OCI-LY1 (cell line): ENCODE results near the gene ERAL1.

Source experiments
- H2AFZ ChIP-seq: fragments of 200-600 bp; sonication (generic), shearing (Covaris generic); 2 replicates; pipeline ENCODE4 v1.6.0; 2014; ENCODE audit warnings: antibody characterized with exemption, mild to moderate bottlenecking, low read length
- H3F3A ChIP-seq: fragments of 200-600 bp; sonication (generic), shearing (Covaris generic); 2 replicates; pipeline ENCODE4 v1.6.0; 2014; ENCODE audit warnings: mild to moderate bottlenecking, antibody characterized with exemption, low read length, moderate library complexity; ENCODE audit not compliant: insufficient read depth
- H3K27ac ChIP-seq: fragments of 200-600 bp; sonication (generic); 2 replicates; pipeline ENCODE4 v1.5.1; 2014; ENCODE audit warnings: low read length, mixed run types, mild to moderate bottlenecking, low read depth; ENCODE audit not compliant: poor library complexity, severe bottlenecking
- H3K27me3 ChIP-seq: fragments of 200-600 bp; sonication (generic); 2 replicates; pipeline ENCODE4 v1.6.0; 2014; ENCODE audit warnings: antibody characterized with exemption, mild to moderate bottlenecking, low read length, moderate library complexity; ENCODE audit not compliant: insufficient read depth
- H3K36me3 ChIP-seq: fragments of 200-600 bp; sonication (generic); 2 replicates; pipeline ENCODE4 v1.6.1; 2014; ENCODE audit warnings: mild to moderate bottlenecking, antibody characterized with exemption, low read length, moderate library complexity, mixed read lengths; ENCODE audit not compliant: insufficient read depth
- H3K4me1 ChIP-seq: fragments of 200-600 bp; sonication (generic); 2 replicates; pipeline ENCODE4 v1.5.1; 2014; ENCODE audit warnings: mild to moderate bottlenecking, low read length, moderate library complexity; ENCODE audit not compliant: insufficient read depth, severe bottlenecking
- H3K4me2 ChIP-seq: fragments of 200-600 bp; sonication (generic), shearing (Covaris generic); 2 replicates; pipeline ENCODE4 v1.6.1; 2014; ENCODE audit warnings: low read length
- H3K4me3 ChIP-seq: fragments of 200-600 bp; sonication (generic); 2 replicates; pipeline ENCODE4 v1.5.1; 2014; ENCODE audit warnings: low read length, low read depth, mild to moderate bottlenecking, mixed read lengths; ENCODE audit not compliant: poor library complexity, severe bottlenecking
- H3K79me2 ChIP-seq: fragments of 200-600 bp; shearing (Covaris generic); 2 replicates; pipeline ENCODE4 v1.6.1; 2016; ENCODE audit warnings: mixed run types, low read length, mixed read lengths; ENCODE audit not compliant: insufficient read depth
- H3K9ac ChIP-seq: fragments of 200-600 bp; sonication (generic), shearing (Covaris generic); 2 replicates; pipeline ENCODE4 v1.6.1; 2014; ENCODE audit warnings: mild to moderate bottlenecking, low read length, mixed read lengths
- H3K9me2 ChIP-seq: fragments of 200-600 bp; sonication (generic), shearing (Covaris generic); 2 replicates; pipeline ENCODE4 v1.6.1; 2014; ENCODE audit warnings: low read depth, mild to moderate bottlenecking, low read length, mixed read lengths
- H3K9me3 ChIP-seq: fragments of 200-600 bp; shearing (Covaris generic); 2 replicates; pipeline ENCODE4 v1.6.1; 2014; ENCODE audit warnings: low read length, mixed read lengths
- H4K20me1 ChIP-seq: fragments of 200-600 bp; sonication (generic), shearing (Covaris generic); 2 replicates; pipeline ENCODE4 v1.6.0; 2016; ENCODE audit warnings: mild to moderate bottlenecking, low read length; ENCODE audit not compliant: insufficient read depth
- EZH2 ChIP-seq: fragments of 200-600 bp; sonication (generic), shearing (Covaris generic); IDR thresholded peaks from 2 replicates; pipeline ENCODE4 v1.8.0; 2017; ENCODE audit warnings: borderline replicate concordance, mixed run types, mild to moderate bottlenecking, antibody characterized with exemption, low read length, moderate library complexity, mixed read lengths
- TF ChIP-seq, protein P1 (sequence below): fragments of 200-600 bp; sonication (generic), shearing (Covaris generic); IDR thresholded peaks from 2 replicates; pipeline ENCODE4 v1.5.1; 2017; ENCODE audit warnings: mild to moderate bottlenecking, antibody characterized with exemption, low read length, moderate library complexity, mixed read lengths

Gene ERAL1

DNA sequence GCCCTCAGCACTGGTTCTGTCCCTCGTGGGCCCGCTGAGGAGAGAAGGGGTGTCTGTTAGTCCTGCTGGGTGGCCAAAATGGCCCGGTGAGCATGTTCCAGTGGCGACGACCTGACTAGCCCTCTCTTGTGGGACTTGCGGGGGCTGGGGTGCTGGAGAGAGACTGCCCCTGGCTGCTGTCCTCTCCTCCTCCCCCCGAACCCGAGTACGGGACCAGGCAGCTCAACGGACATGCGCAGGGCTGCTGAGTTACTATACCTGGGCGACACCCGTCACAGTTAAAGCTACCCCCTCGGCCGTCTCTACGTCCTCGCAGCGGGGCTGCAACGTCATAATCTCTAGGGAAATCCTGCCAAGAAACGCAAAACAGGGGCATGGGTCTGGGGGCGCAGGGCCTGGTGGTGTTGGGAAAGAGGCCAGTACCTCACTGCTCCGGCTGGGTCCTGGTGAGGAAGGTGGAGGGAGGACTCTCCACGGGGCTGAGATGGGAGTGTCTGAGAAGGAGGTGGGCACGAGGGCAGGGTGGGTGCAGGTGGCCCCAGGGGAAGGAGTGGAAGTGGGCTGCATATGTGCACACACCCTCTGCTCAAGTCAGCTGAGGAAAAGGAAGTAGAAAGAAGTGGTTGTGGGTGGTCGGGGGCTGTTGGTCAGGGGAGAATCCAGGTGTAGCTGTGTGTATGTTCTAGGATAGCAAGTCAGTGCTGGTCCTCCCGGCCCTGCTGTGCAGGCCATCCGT, 29.3 kb downstream of the ERAL1 start:
- Histone ChIP-seq H3K9me2 (no peaks in the 10 kb centered on the region), H3K9ac (no peak overlapping the region), H2AFZ (no peak overlapping the region), H3K27me3 (no peaks in the 10 kb centered on the region), H3K4me3 (no peak overlapping the region), H4K20me1 (no peaks in the 10 kb centered on the region), H3K4me2 (no peak overlapping the region), H3F3A (no peaks in the 10 kb centered on the region), H3K4me1 (peaks cover 13% of the 10 kb centered on the region), H3K27ac (no peak overlapping the region), H3K36me3 (peaks cover 37% of the 10 kb centered on the region; the same call in 1 of the 2 replicates), H3K79me2 (no peaks in the 10 kb centered on the region), H3K9me3 (no peaks in the 10 kb centered on the region)
- no peak for TF ChIP-seq EZH2
- TF ChIP-seq, protein P1, sequence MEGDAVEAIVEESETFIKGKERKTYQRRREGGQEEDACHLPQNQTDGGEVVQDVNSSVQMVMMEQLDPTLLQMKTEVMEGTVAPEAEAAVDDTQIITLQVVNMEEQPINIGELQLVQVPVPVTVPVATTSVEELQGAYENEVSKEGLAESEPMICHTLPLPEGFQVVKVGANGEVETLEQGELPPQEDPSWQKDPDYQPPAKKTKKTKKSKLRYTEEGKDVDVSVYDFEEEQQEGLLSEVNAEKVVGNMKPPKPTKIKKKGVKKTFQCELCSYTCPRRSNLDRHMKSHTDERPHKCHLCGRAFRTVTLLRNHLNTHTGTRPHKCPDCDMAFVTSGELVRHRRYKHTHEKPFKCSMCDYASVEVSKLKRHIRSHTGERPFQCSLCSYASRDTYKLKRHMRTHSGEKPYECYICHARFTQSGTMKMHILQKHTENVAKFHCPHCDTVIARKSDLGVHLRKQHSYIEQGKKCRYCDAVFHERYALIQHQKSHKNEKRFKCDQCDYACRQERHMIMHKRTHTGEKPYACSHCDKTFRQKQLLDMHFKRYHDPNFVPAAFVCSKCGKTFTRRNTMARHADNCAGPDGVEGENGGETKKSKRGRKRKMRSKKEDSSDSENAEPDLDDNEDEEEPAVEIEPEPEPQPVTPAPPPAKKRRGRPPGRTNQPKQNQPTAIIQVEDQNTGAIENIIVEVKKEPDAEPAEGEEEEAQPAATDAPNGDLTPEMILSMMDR: no peak

DNA sequence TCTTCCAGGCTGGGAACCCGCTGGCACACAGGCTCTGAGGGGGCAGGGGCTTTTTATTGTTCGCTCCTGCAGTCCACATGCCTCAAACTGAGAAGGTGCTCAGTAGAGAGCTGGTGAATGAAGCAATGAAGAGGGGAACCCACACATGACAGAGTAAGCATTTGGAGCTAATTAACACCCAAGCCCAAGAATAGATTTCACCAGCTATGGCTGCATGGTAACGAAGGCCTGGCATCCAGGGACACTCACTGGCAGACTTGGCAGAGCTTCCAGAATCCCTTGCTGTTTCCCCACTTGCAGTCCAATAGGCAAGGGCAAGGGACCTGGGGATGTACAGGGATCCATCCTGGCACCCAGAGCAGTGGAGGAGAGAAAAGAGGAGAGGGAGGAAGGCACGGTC, 30.5 kb downstream of the ERAL1 start:
- peaks cover 26% of the 10 kb centered on the region; the same call in 1 of the 2 replicates for H3K36me3 ChIP-seq
- H4K20me1 ChIP-seq: no peaks in the 10 kb centered on the region
- no peak overlapping the region for H2AFZ ChIP-seq
- H3F3A ChIP-seq: no peaks in the 10 kb centered on the region
- no peaks in the 10 kb centered on the region for H3K79me2 ChIP-seq
- no peaks in the 10 kb centered on the region for H3K9me3 ChIP-seq
- no peaks in the 10 kb centered on the region for H3K27me3 ChIP-seq
- peaks cover 16% of the 10 kb centered on the region for H3K4me1 ChIP-seq
- no peak overlapping the region for H3K4me3 ChIP-seq
- H3K27ac ChIP-seq: no peak overlapping the region
- H3K9me2 ChIP-seq: no peaks in the 10 kb centered on the region
- TF ChIP-seq, protein P1: no peak
- TF ChIP-seq EZH2: no peak
- no peak overlapping the region for H3K9ac ChIP-seq
- H3K4me2 ChIP-seq: no peak overlapping the region

DNA sequence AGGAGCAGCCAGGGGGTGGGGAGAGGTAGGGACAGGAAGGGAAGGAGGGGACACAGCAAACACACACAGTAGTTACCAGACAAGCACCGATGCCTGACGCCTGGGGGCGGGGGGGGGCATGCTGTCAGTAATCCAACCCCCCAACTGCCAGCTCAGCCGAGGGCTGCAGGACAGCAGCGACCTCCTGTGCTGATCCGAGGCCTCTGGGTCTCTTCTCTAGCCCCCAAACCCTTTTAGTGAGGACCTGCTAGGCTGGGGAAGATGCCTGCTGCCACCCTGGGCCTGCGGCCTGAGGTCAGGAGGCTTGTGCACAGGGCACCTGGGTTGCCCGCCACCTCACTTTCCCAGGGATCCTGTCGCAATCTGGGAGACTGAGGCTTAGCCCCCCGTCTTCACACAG, 31.1 kb downstream of the ERAL1 start:
- Histone ChIP-seq H3K4me2 (no peak overlapping the region), H3K4me1 (peaks cover 16% of the 10 kb centered on the region), H3K27me3 (no peaks in the 10 kb centered on the region)

More for the DNA sequence above, 31.1 kb downstream of the ERAL1 start:
- Histone ChIP-seq H4K20me1 (no peaks in the 10 kb centered on the region), H3K36me3 (peaks cover 21% of the 10 kb centered on the region; the same call in 1 of the 2 replicates), H3K9me3 (no peaks in the 10 kb centered on the region), H3K9ac (no peak overlapping the region), H3K4me3 (no peak overlapping the region), H3K9me2 (no peaks in the 10 kb centered on the region), H3F3A (no peaks in the 10 kb centered on the region), H3K27ac (no peak overlapping the region), H3K79me2 (no peaks in the 10 kb centered on the region), H2AFZ (no peak overlapping the region)
- TF ChIP-seq, protein P1: no peak
- TF ChIP-seq EZH2: no peak
